ENCODE data around the gene DHX58. TPM values are rescaled to one million over a fixed set of nuclear protein-coding genes. Genes with fewer than 3 reads are reported as not detected.

DHX58 gene
- total RNA-seq, 6 donors from 2014 or later = 15.8 to 56.6 (median 32.6) TPM

- H3K4me3 ChIP-seq = no peak overlapping the region
- ATAC-seq (ENCODE audit: low FRiP score in 2 of 2) = no peak
- no peak for DNase-seq
- no peaks in the 10 kb centered on the region for H3K9me3 ChIP-seq
- H3K27ac ChIP-seq = peak overlapping the region in 2 of 4 donors; percentile 37 to 58
- no peak for TF ChIP-seq POLR2A (IDR thresholded peaks at IDR 0.05)
- TF ChIP-seq EP300 (IDR thresholded peaks at IDR 0.05) = no peak
- TF ChIP-seq, protein P1, sequence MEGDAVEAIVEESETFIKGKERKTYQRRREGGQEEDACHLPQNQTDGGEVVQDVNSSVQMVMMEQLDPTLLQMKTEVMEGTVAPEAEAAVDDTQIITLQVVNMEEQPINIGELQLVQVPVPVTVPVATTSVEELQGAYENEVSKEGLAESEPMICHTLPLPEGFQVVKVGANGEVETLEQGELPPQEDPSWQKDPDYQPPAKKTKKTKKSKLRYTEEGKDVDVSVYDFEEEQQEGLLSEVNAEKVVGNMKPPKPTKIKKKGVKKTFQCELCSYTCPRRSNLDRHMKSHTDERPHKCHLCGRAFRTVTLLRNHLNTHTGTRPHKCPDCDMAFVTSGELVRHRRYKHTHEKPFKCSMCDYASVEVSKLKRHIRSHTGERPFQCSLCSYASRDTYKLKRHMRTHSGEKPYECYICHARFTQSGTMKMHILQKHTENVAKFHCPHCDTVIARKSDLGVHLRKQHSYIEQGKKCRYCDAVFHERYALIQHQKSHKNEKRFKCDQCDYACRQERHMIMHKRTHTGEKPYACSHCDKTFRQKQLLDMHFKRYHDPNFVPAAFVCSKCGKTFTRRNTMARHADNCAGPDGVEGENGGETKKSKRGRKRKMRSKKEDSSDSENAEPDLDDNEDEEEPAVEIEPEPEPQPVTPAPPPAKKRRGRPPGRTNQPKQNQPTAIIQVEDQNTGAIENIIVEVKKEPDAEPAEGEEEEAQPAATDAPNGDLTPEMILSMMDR (IDR thresholded peaks at IDR 0.05) = no peak
- TF ChIP-seq POLR2AphosphoS5 (IDR thresholded peaks at IDR 0.05) = no peak
- WGBS, 2 donors = 71 to 90% methylated on average over 2 to 7 of the region's 7 CpGs
- peaks cover 0 to 21% (median 6%) of the 10 kb centered on the region in 4 donors for H3K36me3 ChIP-seq
- peaks cover 69 to 83% (median 75%) of the 10 kb centered on the region in 4 donors for H3K4me1 ChIP-seq
- no peaks in the 10 kb centered on the region for H3K27me3 ChIP-seq
Observed at GRCh38 chr17:42138749-42139492, 26.4 kb upstream of the DHX58 start.

DNA sequence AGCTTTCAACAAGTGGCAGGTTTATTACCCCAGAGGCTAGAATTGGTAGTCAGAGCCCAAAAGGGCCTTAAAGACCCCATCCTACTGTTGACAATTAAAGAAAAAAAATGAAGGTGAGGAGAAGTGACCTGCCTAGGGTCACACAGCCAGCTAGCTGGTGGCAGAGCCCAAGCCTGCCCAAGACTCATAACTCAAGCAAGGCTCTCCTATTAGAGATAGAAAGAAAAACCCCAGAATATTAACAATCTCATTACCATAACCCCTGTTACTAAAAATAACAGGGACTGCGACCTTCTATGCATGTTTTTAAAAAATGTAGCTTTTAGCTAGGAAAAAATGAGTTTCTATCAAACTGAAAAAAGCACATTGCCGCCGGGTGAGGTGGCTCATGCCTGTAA is 24.1 kb upstream of the DHX58 start:
- Histone ChIP-seq H3K4me3 (peak overlapping the region in 3 of 4 donors; percentile 8 to 31 (median 24)), H3K9me3 (no peaks in the 10 kb centered on the region), H3K27me3 (no peaks in the 10 kb centered on the region), H3K36me3 (peaks cover 0 to 10% (median 2%) of the 10 kb centered on the region in 4 donors), H3K27ac (peak overlapping the region; percentile 74 to 91 (median 82)), H3K4me1 (peaks cover 72 to 83% (median 82%) of the 10 kb centered on the region in 4 donors)
- WGBS, 2 donors = 78 to 90% methylated on average over 3 of the region's 3 CpGs
- no peak for DNase-seq
- TF ChIP-seq, protein P1 (IDR thresholded peaks at IDR 0.05) = no peak
- TF ChIP-seq EP300 (IDR thresholded peaks at IDR 0.05) = no peak
- no peak for TF ChIP-seq POLR2A (IDR thresholded peaks at IDR 0.05)
- no peak for TF ChIP-seq POLR2AphosphoS5 (IDR thresholded peaks at IDR 0.05)
- ATAC-seq (ENCODE audit: low FRiP score in 2 of 2) = no peak

GRCh38 chr17:42135664-42136653 is 23.4 kb upstream of the DHX58 start:
- H3K27ac ChIP-seq = peak overlapping the region; percentile 74 to 91 (median 82)
- no peaks in the 10 kb centered on the region for H3K27me3 ChIP-seq
- ATAC-seq (ENCODE audit: low FRiP score in 2 of 2) (peak; percentile 79 to 92), DNase-seq (peak in 1 of 2 donors; percentile 96)
- TF ChIP-seq POLR2A (IDR thresholded peaks at IDR 0.05) (peak in 1 of 4 donors; percentile 46), EP300 (IDR thresholded peaks at IDR 0.05) (peak in 2 of 4 donors; percentile 75 to 97), POLR2AphosphoS5 (IDR thresholded peaks at IDR 0.05) (peak; percentile 85 to 89)
- TF ChIP-seq, protein P1 (IDR thresholded peaks at IDR 0.05) = no peak
- WGBS, 2 donors = 27 to 34% methylated on average over 15 of the region's 15 CpGs
- peaks cover 0 to 3% (median 0%) of the 10 kb centered on the region in 4 donors for H3K36me3 ChIP-seq
- peak overlapping the region in 3 of 4 donors; percentile 8 to 31 (median 24) for H3K4me3 ChIP-seq
- no peaks in the 10 kb centered on the region for H3K9me3 ChIP-seq
- peaks cover 78 to 88% (median 85%) of the 10 kb centered on the region in 4 donors for H3K4me1 ChIP-seq

DNA sequence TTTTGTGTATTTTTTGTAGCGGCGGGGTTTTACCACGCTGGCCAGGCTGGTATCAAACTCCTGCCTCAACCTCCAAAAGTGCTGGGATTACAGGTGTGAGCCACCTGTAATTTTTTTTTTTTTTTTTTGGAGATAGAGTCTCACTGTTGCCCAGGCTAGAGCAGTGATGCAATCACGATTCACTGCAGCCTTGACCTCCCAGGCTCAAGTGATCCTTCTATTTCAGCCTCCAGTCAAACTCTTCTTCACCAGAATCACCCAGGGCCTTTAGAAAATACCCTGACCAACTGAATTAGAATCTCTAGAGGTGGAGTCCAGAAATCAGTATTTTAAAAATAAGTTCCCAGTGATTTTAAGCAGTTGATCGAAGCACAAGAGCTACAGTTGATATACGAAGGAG is 22.6 kb upstream of the DHX58 start:
- H3K27ac ChIP-seq = peak overlapping the region; percentile 74 to 91 (median 82)
- 66 to 71% methylated on average over 6 of the region's 6 CpGs for WGBS, 2 donors
- ATAC-seq (ENCODE audit: low FRiP score in 2 of 2) = no peak
- H3K4me1 ChIP-seq = peaks cover 87 to 93% (median 91%) of the 10 kb centered on the region in 4 donors
- H3K9me3 ChIP-seq = no peaks in the 10 kb centered on the region
- no peak for DNase-seq
- no peaks in the 10 kb centered on the region for H3K27me3 ChIP-seq
- TF ChIP-seq POLR2A (IDR thresholded peaks at IDR 0.05) = no peak
- TF ChIP-seq, protein P1 (IDR thresholded peaks at IDR 0.05) = no peak
- TF ChIP-seq POLR2AphosphoS5 (IDR thresholded peaks at IDR 0.05) = no peak
- H3K4me3 ChIP-seq = peak overlapping the region in 2 of 4 donors; percentile 1 to 31
- H3K36me3 ChIP-seq = peaks cover 0 to 4% (median 3%) of the 10 kb centered on the region in 4 donors
